ENCODE data around the gene HTR7. TPM values are rescaled to one million over a fixed set of nuclear protein-coding genes. Genes with fewer than 3 reads are reported as not detected.

Gene HTR7
- polyA plus RNA-seq, 1 donor (not counting 4 experiments of a cell fraction or from before 2014, with no cell fraction given) = 12.2 TPM

DNA sequence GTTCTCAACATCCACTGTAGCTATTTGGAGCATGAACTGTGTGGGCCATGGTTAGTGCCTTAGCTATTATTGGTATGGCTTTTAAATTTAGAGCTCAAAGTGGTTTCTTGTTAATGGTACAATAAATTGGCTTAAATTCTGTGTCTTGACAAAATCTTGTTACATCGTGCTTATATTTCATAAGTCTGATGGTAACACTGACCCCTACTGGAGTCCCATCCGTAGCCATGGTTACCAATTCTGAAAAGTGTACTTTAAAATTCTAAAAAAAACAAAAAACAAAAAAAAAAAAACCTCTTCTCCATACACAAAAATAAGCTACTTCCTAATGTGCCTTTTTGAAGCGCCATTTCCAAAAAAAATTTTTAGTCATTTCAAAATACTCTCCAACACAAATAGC lies 7.6 kb upstream of the HTR7 start:
- DNase-seq (ENCODE audit: low read depth, low spot score) = no peak
- TF ChIP-seq EZH2 (IDR thresholded peaks at IDR 0.05; ENCODE audit: low read length) (no peak), CTCF (optimal IDR thresholded peaks at IDR 0.05 in 1 of 3, IDR thresholded peaks at IDR 0.05 in 1 of 3, conservative IDR thresholded peaks at IDR 0.05 in 1 of 3; ENCODE audit: extremely low read depth in 1 of 3, insufficient read depth in 2 of 3, low read length in 3 of 3) (peak in 1 of 3 experiments; percentile 24)
- Histone ChIP-seq H3K4me1 (ENCODE audit: control insufficient read depth, extremely low read depth, insufficient read depth, low read length) (no peaks in the 10 kb centered on the region), H3K27me3 (ENCODE audit: control insufficient read depth, extremely low read depth, insufficient read depth, low read length) (no peaks in the 10 kb centered on the region), H3K4me3 (ENCODE audit: control insufficient read depth in 2 of 3, extremely low read depth in 1 of 3, insufficient read depth in 2 of 3, low read depth in 1 of 3, low read length in 3 of 3) (no peak overlapping the region), H3K36me3 (ENCODE audit: control insufficient read depth in 2 of 2, extremely low read depth in 1 of 2, insufficient read depth in 2 of 2, low read length in 2 of 2) (no peaks in the 10 kb centered on the region), H3K9me1 (ENCODE audit: control insufficient read depth, extremely low read depth, insufficient read depth, low read length) (no peaks in the 10 kb centered on the region), H3K27ac (ENCODE audit: control insufficient read depth, insufficient read depth, low read length) (no peak overlapping the region), H3K79me2 (ENCODE audit: control insufficient read depth, insufficient read depth, low read length) (no peaks in the 10 kb centered on the region), H3K9me3 (ENCODE audit: control insufficient read depth, low read depth, low read length) (no peaks in the 10 kb centered on the region), H2AFZ (ENCODE audit: control insufficient read depth, low read length) (no peak overlapping the region), H3K4me2 (ENCODE audit: control insufficient read depth, extremely low read depth, insufficient read depth, low read depth, low read length) (no peak overlapping the region), H4K20me1 (ENCODE audit: control insufficient read depth, extremely low read depth, insufficient read depth, low read length) (no peaks in the 10 kb centered on the region), H3K9ac (ENCODE audit: control insufficient read depth, extremely low read depth, insufficient read depth, low read length) (no peak overlapping the region)
- no peak for FAIRE-seq
- dilution Hi-C loops (cut with MboI; ENCODE audit: extremely low pct_ligation_motif_present, low sequenced_read_pairs) = no loop called here

DNA sequence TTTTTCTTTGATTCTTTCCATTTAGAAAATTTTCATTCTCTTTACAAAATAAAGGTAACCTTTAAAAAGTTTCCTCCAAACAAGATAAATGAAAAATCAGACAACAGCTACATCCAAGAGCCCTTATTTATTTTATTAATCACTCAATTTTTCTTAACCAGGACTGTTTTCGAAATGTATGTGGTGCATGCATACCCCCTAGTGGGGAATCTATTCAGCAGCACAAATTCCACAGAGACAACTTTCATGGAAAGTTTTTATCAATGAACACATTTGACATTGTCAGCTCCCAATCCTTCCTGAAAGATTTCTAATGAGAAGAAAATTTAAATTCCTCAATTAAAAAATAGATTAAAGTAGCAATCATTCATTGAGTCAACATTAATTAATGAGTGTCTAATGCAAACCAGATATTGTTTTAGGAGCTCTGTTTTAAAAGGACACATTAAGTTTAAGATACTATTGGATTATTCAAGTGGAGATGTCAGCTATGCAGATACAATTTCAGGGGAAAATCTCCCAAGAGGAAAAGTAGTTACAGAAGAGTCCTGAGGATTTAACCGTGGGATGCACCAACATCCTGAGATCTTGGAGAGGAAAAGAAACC lies 5.2 kb upstream of the HTR7 start:
- FAIRE-seq (peak; percentile 17), DNase-seq (ENCODE audit: low read depth, low spot score) (no peak)
- H3K4me1 ChIP-seq (ENCODE audit: control insufficient read depth, extremely low read depth, insufficient read depth, low read length) = peaks cover 22% of the 10 kb centered on the region
- no peak overlapping the region for H3K27ac ChIP-seq (ENCODE audit: control insufficient read depth, insufficient read depth, low read length)
- no peaks in the 10 kb centered on the region for H4K20me1 ChIP-seq (ENCODE audit: control insufficient read depth, extremely low read depth, insufficient read depth, low read length)
- no peaks in the 10 kb centered on the region for H3K27me3 ChIP-seq (ENCODE audit: control insufficient read depth, extremely low read depth, insufficient read depth, low read length)
- no peaks in the 10 kb centered on the region for H3K9me3 ChIP-seq (ENCODE audit: control insufficient read depth, low read depth, low read length)
- H3K4me3 ChIP-seq (ENCODE audit: control insufficient read depth in 2 of 3, extremely low read depth in 1 of 3, insufficient read depth in 2 of 3, low read depth in 1 of 3, low read length in 3 of 3) = no peak overlapping the region
- TF ChIP-seq CTCF (optimal IDR thresholded peaks at IDR 0.05 in 1 of 3, IDR thresholded peaks at IDR 0.05 in 1 of 3, conservative IDR thresholded peaks at IDR 0.05 in 1 of 3; ENCODE audit: extremely low read depth in 1 of 3, insufficient read depth in 2 of 3, low read length in 3 of 3) (peak in 2 of 3 experiments; percentile 67 to 68), EZH2 (IDR thresholded peaks at IDR 0.05; ENCODE audit: low read length) (no peak)
- dilution Hi-C loops (cut with MboI; ENCODE audit: extremely low pct_ligation_motif_present, low sequenced_read_pairs) = no loop called here
- no peak overlapping the region for H3K4me2 ChIP-seq (ENCODE audit: control insufficient read depth, extremely low read depth, insufficient read depth, low read depth, low read length)
- no peak overlapping the region for H3K9ac ChIP-seq (ENCODE audit: control insufficient read depth, extremely low read depth, insufficient read depth, low read length)
- H3K9me1 ChIP-seq (ENCODE audit: control insufficient read depth, extremely low read depth, insufficient read depth, low read length) = no peaks in the 10 kb centered on the region
- H3K36me3 ChIP-seq (ENCODE audit: control insufficient read depth in 2 of 2, extremely low read depth in 1 of 2, insufficient read depth in 2 of 2, low read length in 2 of 2) = no peaks in the 10 kb centered on the region
- H2AFZ ChIP-seq (ENCODE audit: control insufficient read depth, low read length) = no peak overlapping the region
- no peaks in the 10 kb centered on the region for H3K79me2 ChIP-seq (ENCODE audit: control insufficient read depth, insufficient read depth, low read length)
